PC-3 (cell line): Measurements from ENCODE around the gene IFT25.

Experiments used
- CTCF ChIP-seq: fragments of 300-600 bp; sonication (generic); conservative IDR thresholded peaks from 2 replicates; pipeline ENCODE4 v1.5.1; 2017; ENCODE audit warnings: antibody characterized with exemption, low read depth, mild to moderate bottlenecking, low read length
- EZH2 ChIP-seq: fragments of 300-600 bp; sonication (generic); IDR thresholded peaks from one replicate; pipeline ENCODE4 v1.6.1; 2017; ENCODE audit warnings: antibody characterized with exemption, mild to moderate bottlenecking, low read length; ENCODE audit not compliant: unreplicated experiment
- EZH2phosphoT487 ChIP-seq: fragments of 300-600 bp; sonication (generic); IDR thresholded peaks from 2 replicates; pipeline ENCODE4 v1.6.1; 2018; ENCODE audit warnings: mild to moderate bottlenecking, antibody characterized with exemption, low read length, borderline replicate concordance

GRCh38 chr1:53899708-53900107 lies 45.8 kb downstream of the IFT25 start:
- TF ChIP-seq CTCF (no peak), EZH2 (no peak), EZH2phosphoT487 (no peak)
